GM21717 (cell line): ENCODE measurements around the gene LRRK2.

Experiments used
- ATAC-seq: cut with Tn5 transposase; IDR thresholded peaks from one replicate; pipeline ENCODE4 v1.9.1; 2021; ENCODE audit warnings: mild to moderate bottlenecking, moderate library complexity; ENCODE audit not compliant: unreplicated experiment

Gene LRRK2

GRCh38 chr12:40390980-40391379, 166.2 kb downstream of the LRRK2 start:
- no peak for ATAC-seq

- no peak for ATAC-seq
These were observed 168.2 kb downstream of the LRRK2 start for GRCh38 chr12:40393026-40393425.

- no peak for ATAC-seq
These were observed 174.9 kb downstream of the LRRK2 start for GRCh38 chr12:40399656-40400055.

- no peak for ATAC-seq
These were observed 180.6 kb downstream of the LRRK2 start for GRCh38 chr12:40405419-40405818.
